Transverse colon (tissue), 4 donors: ENCODE data around the gene LRRC2. TPM values are rescaled to one million over a fixed set of nuclear protein-coding genes. Genes with fewer than 3 reads are reported as not detected.
A peak's percentile ranks its signal among the peaks of the same experiment; 100 is the strongest.

Experiments
- DNase-seq: peaks from one replicate; pipeline ENCODE4 v3.0.0-alpha.2; 2019
- H3K27ac ChIP-seq, 4 donors: fragments of 200-600 bp; sonication (generic); 2 replicates each; pipeline ENCODE4 v1.5.1; 2016 to 2018; ENCODE audit warnings: inconsistent platforms in 4 of 4
- H3K27me3 ChIP-seq: fragments of 200-600 bp; sonication (generic); 2 replicates; pipeline ENCODE4 v1.5.1; 2017; ENCODE audit warnings: inconsistent platforms
- H3K36me3 ChIP-seq, 4 donors: fragments of 200-600 bp; sonication (generic); 2 replicates each; pipeline ENCODE4 v1.5.1; 2017 to 2019; ENCODE audit warnings: inconsistent platforms in 4 of 4
- H3K4me1 ChIP-seq, 4 donors: fragments of 200-600 bp; sonication (generic); 2 replicates each; pipeline ENCODE4 v1.5.1; 2017 to 2020; ENCODE audit warnings: inconsistent platforms in 4 of 4
- H3K4me3 ChIP-seq, 4 donors: fragments of 200-600 bp; sonication (generic); 1 replicate in 1 of 4; 2 replicates in 3 of 4; pipeline versions ENCODE4 v1.5.1 to v1.6.1; 2017 to 2019; ENCODE audit warnings: inconsistent platforms in 4 of 4
- H3K9me3 ChIP-seq, 2 donors: fragments of 200-600 bp; sonication (generic); 2 replicates each; pipeline ENCODE4 v1.5.1; 2017 to 2019; ENCODE audit warnings: inconsistent platforms in 2 of 2
- EP300 ChIP-seq: sonication (generic); formaldehyde crosslinking; IDR thresholded peaks from one replicate; pipeline ENCODE4 v1.6.1; 2017; ENCODE audit warnings: antibody characterized with exemption, low read depth
- POLR2A ChIP-seq: fragments of 450-650 bp; IDR thresholded peaks from one replicate; pipeline ENCODE4 v1.6.1; 2016; ENCODE audit warnings: antibody characterized with exemption, mild to moderate bottlenecking, moderate library complexity
- POLR2AphosphoS5 ChIP-seq, 3 donors: sonication (generic); formaldehyde crosslinking; IDR thresholded peaks; one replicate each; pipeline ENCODE4 v1.6.1; 2016; ENCODE audit warnings: antibody characterized with exemption in 3 of 3
- WGBS, 2 donors: methylation state at CpG; one replicate each; pipeline ENCODE4 v1.1.5; 2018; ENCODE audit warnings: low coverage in 1 of 2; 5-methylcytosine and 5-hydroxymethylcytosine counted together
- in situ Hi-C, 4 donors: fragments of 200-750 bp; cut with MboI; loops; one replicate each; pipeline versions ENCODE4 v1.15.0 to v1.15.1; 2017; ENCODE audit warnings: low sequenced_read_pairs in 3 of 4, low pct_ligation_motif_present in 1 of 4, low pct_unique_long_range_greater_than_20kb in 1 of 4
- intact Hi-C: fragments of 100-400 bp; cut with DNase I; formaldehyde crosslinking; loops from one replicate; pipeline ENCODE4 v1.15.1; 2023; ENCODE audit warnings: low total_unique reads
- total RNA-seq, 4 donors: library from RNA; depleted of rRNA; stranded (reverse); fragments of >200 nt; gene quantifications; one replicate each; pipeline ENCODE4 v1.1.0, GENCODE V29; 2016
- TF ChIP-seq, protein P1 (sequence below), 5 experiments: fragments of 200-600 bp in 3 of 5; fragments of 450-650 bp in 2 of 5; sonication (generic) in 3 of 5; IDR thresholded peaks; 1 replicate in 2 of 5; 2 replicates in 3 of 5; pipeline ENCODE4 v1.5.1; 2016 to 2017; ENCODE audit warnings: antibody characterized with exemption in 5 of 5, inconsistent platforms in 3 of 5, mild to moderate bottlenecking in 2 of 5, moderate library complexity in 1 of 5

The LRRC2 gene
- total RNA-seq, 4 donors from 2014 or later: 1.00 to 2.0 (median 1.6) TPM; not detected in 1

GRCh38 chr3:46585799-46586693, 19.9 kb upstream of the LRRC2 start:
- WGBS, 2 donors: 48 to 50% methylated on average over 4 to 5 of the region's 5 CpGs
- Histone ChIP-seq H3K27me3 (no peaks in the 10 kb centered on the region), H3K27ac (peak overlapping the region; percentile 43 to 57 (median 52)), H3K4me1 (peaks cover 0 to 20% (median 6%) of the 10 kb centered on the region in 4 donors), H3K9me3 (no peaks in the 10 kb centered on the region), H3K4me3 (no peak overlapping the region), H3K36me3 (no peaks in the 10 kb centered on the region)
- TF ChIP-seq POLR2AphosphoS5 (IDR thresholded peaks at IDR 0.05) (no peak), EP300 (no peak), POLR2A (no peak)
- TF ChIP-seq, protein P1, sequence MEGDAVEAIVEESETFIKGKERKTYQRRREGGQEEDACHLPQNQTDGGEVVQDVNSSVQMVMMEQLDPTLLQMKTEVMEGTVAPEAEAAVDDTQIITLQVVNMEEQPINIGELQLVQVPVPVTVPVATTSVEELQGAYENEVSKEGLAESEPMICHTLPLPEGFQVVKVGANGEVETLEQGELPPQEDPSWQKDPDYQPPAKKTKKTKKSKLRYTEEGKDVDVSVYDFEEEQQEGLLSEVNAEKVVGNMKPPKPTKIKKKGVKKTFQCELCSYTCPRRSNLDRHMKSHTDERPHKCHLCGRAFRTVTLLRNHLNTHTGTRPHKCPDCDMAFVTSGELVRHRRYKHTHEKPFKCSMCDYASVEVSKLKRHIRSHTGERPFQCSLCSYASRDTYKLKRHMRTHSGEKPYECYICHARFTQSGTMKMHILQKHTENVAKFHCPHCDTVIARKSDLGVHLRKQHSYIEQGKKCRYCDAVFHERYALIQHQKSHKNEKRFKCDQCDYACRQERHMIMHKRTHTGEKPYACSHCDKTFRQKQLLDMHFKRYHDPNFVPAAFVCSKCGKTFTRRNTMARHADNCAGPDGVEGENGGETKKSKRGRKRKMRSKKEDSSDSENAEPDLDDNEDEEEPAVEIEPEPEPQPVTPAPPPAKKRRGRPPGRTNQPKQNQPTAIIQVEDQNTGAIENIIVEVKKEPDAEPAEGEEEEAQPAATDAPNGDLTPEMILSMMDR (IDR thresholded peaks at IDR 0.05): no peak
- no peak for DNase-seq
- intact Hi-C loops: no loop called here
- in situ Hi-C loops: no loop called here

GRCh38 chr3:46584598-46585467, 18.7 kb upstream of the LRRC2 start:
- H3K36me3 ChIP-seq: no peaks in the 10 kb centered on the region
- 93 to 94% methylated on average over 4 to 7 of the region's 7 CpGs for WGBS, 2 donors
- DNase-seq: no peak
- in situ Hi-C loops: no loop called here
- H3K4me3 ChIP-seq: no peak overlapping the region
- H3K27ac ChIP-seq: no peak overlapping the region
- peaks cover 0 to 28% (median 9%) of the 10 kb centered on the region in 4 donors for H3K4me1 ChIP-seq
- TF ChIP-seq POLR2AphosphoS5 (IDR thresholded peaks at IDR 0.05) (no peak), EP300 (no peak), POLR2A (no peak)
- TF ChIP-seq, protein P1 (IDR thresholded peaks at IDR 0.05): no peak
- no peaks in the 10 kb centered on the region for H3K27me3 ChIP-seq
- H3K9me3 ChIP-seq: no peaks in the 10 kb centered on the region
- intact Hi-C loops: no loop called here

DNA sequence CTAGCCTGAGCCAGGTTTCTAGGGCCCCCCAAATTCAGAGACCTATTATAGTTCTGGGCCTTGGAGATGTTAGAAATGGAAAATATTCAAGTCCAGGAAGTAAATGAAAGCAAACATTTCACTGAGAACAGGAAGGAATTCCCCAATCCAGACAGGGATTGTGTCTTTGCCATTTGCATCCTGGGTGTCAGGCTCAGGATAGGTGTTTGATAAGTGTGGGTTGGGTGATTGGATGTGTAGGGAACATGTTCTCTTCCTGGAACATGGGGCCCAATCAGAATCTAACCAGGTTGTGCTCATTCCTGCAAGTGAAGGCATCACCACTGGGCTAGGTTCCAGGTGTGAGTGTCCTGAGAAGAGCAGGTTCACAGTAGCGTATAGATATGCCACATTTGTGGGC, 14.6 kb upstream of the LRRC2 start:
- intact Hi-C loops (no loop called here), in situ Hi-C loops (no loop called here)
- Histone ChIP-seq H3K27me3 (peaks cover 11% of the 10 kb centered on the region), H3K27ac (no peak overlapping the region), H3K36me3 (no peaks in the 10 kb centered on the region), H3K9me3 (no peaks in the 10 kb centered on the region), H3K4me3 (no peak overlapping the region), H3K4me1 (peaks cover 0 to 32% (median 12%) of the 10 kb centered on the region in 4 donors)
- TF ChIP-seq, protein P1 (IDR thresholded peaks at IDR 0.05): no peak
- no peak for TF ChIP-seq POLR2A
- TF ChIP-seq EP300: no peak
- no peak for TF ChIP-seq POLR2AphosphoS5 (IDR thresholded peaks at IDR 0.05)
- 100% methylated on average over 1 of the region's 1 CpG; no CpG with 5 or more reads in 1 of the 2 donors for WGBS, 2 donors
- DNase-seq: no peak

DNA sequence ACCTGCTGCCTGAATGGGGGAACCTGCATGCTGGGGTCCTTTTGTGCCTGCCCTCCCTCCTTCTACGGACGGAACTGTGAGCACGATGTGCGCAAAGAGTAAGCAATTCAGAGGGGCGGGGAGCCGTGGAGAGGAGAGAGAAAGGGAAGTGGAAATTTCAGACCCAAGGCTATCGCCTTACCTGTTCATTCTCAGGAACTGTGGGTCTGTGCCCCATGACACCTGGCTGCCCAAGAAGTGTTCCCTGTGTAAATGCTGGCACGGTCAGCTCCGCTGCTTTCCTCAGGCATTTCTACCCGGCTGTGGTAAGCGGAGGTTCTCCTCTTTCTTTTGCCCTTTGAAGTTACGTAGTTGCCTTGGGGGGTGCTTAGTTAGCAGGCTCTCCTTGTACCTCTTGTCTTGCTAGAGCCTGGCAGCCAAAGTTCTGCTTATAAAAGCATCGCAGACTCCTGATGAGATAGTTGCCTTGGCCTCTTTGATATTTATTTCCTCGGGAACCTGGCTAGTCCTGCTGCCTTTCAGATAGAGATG, 13.7 kb upstream of the LRRC2 start:
- 6 to 43% methylated on average over 5 to 14 of the region's 14 CpGs for WGBS, 2 donors
- Histone ChIP-seq H3K36me3 (no peaks in the 10 kb centered on the region), H3K4me3 (no peak overlapping the region), H3K27me3 (peaks cover 11% of the 10 kb centered on the region), H3K9me3 (no peaks in the 10 kb centered on the region), H3K4me1 (peaks cover 0 to 24% (median 11%) of the 10 kb centered on the region in 4 donors), H3K27ac (peak overlapping the region in 2 of 4 donors; percentile 53 to 62)
- TF ChIP-seq POLR2A (no peak), EP300 (no peak), POLR2AphosphoS5 (IDR thresholded peaks at IDR 0.05) (no peak)
- TF ChIP-seq, protein P1 (IDR thresholded peaks at IDR 0.05): no peak
- in situ Hi-C loops (no loop called here), intact Hi-C loops (no loop called here)
- DNase-seq: no peak
